Astrocyte of the spinal cord (primary cell): Measurements from ENCODE around the gene HIPK2.

Experiments
- DNase-seq: peaks from one replicate; pipeline ENCODE4 v3.0.0; 2011; ENCODE audit warnings: low read depth, low spot score
- H3K4me3 ChIP-seq: 2 replicates; pipeline ENCODE4 v1.5.1; 2011; ENCODE audit warnings: low read depth, mild to moderate bottlenecking, low read length, moderate library complexity
- CTCF ChIP-seq: IDR thresholded peaks from 2 replicates; pipeline ENCODE4 v1.5.1; 2012; ENCODE audit warnings: low read depth, mild to moderate bottlenecking, low read length, inconsistent platforms
- in situ Hi-C: cut with HindIII; loops from 2 replicates; pipeline ENCODE4 v1.10.0; 2017; ENCODE audit warnings: low sequenced_read_pairs

HIPK2 gene

GRCh38 chr7:139692723-139693122, 85.1 kb downstream of the HIPK2 start:
- no peak for TF ChIP-seq CTCF
- DNase-seq, result no peak
- no peak overlapping the region for H3K4me3 ChIP-seq
- in situ Hi-C loops, result no loop called here

- no peak overlapping the region for H3K4me3 ChIP-seq
- TF ChIP-seq CTCF, result no peak
- in situ Hi-C loops, result no loop called here
- DNase-seq, result peak; percentile 43
Measured at GRCh38 chr7:139691253-139691781, 86.5 kb downstream of the HIPK2 start.

- in situ Hi-C loops, result no loop called here
- H3K4me3 ChIP-seq, result no peak overlapping the region
- DNase-seq, result peak; percentile 66
- no peak for TF ChIP-seq CTCF
Measured at GRCh38 chr7:139687980-139688632, 89.7 kb downstream of the HIPK2 start.

GRCh38 chr7:139687211-139687954, 90.4 kb downstream of the HIPK2 start:
- in situ Hi-C loops, result no loop called here
- no peak overlapping the region for H3K4me3 ChIP-seq
- no peak for DNase-seq
- TF ChIP-seq CTCF, result no peak

- in situ Hi-C loops, result no loop called here
- DNase-seq, result peak; percentile 79
- no peak overlapping the region for H3K4me3 ChIP-seq
- TF ChIP-seq CTCF, result no peak
Measured at GRCh38 chr7:139683137-139683921, 94.5 kb downstream of the HIPK2 start.
